Activated CD4-positive, CD25-positive, alpha-beta regulatory T cell (primary cell): ENCODE results near the gene ANKFY1.
"Not testable (repeated sequence)": the region's sequence is repeated elsewhere in the genome, so short reads cannot be mapped to it uniquely, and the experiment has no call there.

ENCODE experiments used
- DNase-seq, 4 experiments: peaks; one replicate each; lab custom pipeline; 2025; lab: John Stamatoyannopoulos, UW

The ANKFY1 gene

GRCh38 chr17:4215882-4216570 is 47.8 kb downstream of the ANKFY1 start:
- no peak for DNase-seq

DNA sequence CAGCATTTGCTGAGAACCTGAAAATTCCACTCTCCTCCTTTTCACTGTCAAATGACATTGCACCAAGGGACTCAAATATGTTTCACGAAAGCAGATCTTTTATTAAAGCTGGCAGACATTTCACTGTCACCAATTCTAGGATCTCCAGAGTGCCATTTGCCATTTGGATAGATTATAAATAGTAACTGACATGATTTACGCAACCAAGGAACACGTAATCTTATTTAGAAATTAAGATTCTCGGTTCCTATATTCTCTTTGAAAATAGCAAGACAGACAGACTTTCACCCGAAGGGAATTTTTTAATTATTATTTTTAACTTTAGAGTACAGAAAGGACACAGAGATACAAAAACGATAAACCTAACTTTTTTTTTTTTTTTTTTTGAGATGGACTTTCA is 49.6 kb downstream of the ANKFY1 start:
- no peak for DNase-seq

- DNase-seq, result no peak
These were observed 54.2 kb downstream of the ANKFY1 start for GRCh38 chr17:4209611-4210010.

DNA sequence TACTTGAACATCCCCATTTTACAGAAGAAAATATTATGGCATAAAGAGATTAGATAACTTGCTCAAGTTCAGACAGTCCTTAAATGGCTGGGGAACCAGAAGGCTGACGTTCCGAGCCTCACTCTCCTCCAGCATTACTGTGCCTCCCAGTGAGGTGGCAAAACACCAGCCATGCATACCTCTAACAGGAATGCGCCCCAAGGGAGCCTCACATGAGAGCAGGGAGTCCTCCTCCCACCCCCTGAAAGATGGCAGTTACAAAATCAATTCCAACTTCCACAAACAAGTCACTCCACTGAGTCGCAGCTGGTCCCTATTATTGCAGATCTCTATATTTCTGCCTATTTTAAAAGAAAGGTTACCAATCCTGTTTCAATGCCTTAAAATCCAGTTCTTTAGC is 55.5 kb downstream of the ANKFY1 start:
- DNase-seq, result no peak

- DNase-seq, result no peak
These were observed 56.8 kb downstream of the ANKFY1 start for GRCh38 chr17:4206962-4207361.

GRCh38 chr17:4205917-4206316 is 57.9 kb downstream of the ANKFY1 start:
- no peak for DNase-seq

GRCh38 chr17:4204710-4205173 is 59.0 kb downstream of the ANKFY1 start:
- no peak for DNase-seq

GRCh38 chr17:4204190-4204589 is 59.6 kb downstream of the ANKFY1 start:
- no peak for DNase-seq

GRCh38 chr17:4201226-4201625 is 62.6 kb downstream of the ANKFY1 start:
- DNase-seq, result no peak

- DNase-seq, result no peak
These were observed 63.9 kb downstream of the ANKFY1 start for GRCh38 chr17:4199818-4200402.

GRCh38 chr17:4198995-4199394 is 64.8 kb downstream of the ANKFY1 start:
- no peak for DNase-seq

DNA sequence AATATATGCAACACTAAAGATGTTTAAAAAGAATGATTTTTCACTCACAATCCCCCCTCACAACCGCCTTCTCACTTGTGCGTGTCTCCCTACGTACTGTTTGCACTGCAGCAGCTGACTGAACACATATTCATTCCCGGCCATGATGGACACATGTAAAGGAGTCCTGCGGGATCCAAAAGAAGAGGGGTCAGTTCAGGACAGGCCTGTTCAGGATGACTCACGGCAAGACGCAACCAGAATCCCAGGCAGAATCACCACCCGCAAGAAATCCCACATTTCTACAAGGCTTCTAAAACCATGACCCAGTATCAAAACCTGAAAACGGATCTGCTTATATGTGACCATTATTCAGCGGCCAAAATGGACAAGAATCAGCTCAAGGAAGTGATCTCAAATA is 68.5 kb downstream of the ANKFY1 start:
- no peak for DNase-seq

GRCh38 chr17:4194796-4195195 is 69.0 kb downstream of the ANKFY1 start:
- DNase-seq, result no peak

GRCh38 chr17:4190791-4191190 is 73.0 kb downstream of the ANKFY1 start:
- DNase-seq, result not testable (repeated sequence)

- DNase-seq, result no peak
These were observed 74.5 kb downstream of the ANKFY1 start for GRCh38 chr17:4189280-4189679.

GRCh38 chr17:4188076-4188475 is 75.7 kb downstream of the ANKFY1 start:
- no peak for DNase-seq

- DNase-seq, result no peak
These were observed 76.7 kb downstream of the ANKFY1 start for GRCh38 chr17:4187076-4187475.

- no peak for DNase-seq
These were observed 77.4 kb downstream of the ANKFY1 start for GRCh38 chr17:4186357-4186881.

DNA sequence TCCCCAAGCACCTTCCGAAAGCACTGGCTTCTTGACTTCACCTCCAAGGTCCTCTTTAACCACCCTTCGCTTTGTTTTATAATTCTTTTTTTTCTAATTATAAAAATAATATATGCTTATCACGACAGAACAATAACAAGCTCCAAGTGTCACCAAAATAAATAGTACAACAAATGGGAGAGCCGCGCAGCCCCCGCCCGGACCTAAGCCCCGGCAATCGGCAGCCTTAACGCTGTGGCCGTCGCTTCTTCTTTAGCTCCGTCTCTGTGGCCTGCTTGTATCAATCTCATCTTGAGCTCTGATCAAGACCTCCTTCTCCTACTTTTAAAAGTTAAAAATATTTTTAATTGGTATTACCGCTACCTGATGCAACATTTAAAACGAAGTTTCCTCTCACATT is 78.1 kb downstream of the ANKFY1 start:
- DNase-seq, result no peak

GRCh38 chr17:4184811-4185210 is 79.0 kb downstream of the ANKFY1 start:
- no peak for DNase-seq

DNA sequence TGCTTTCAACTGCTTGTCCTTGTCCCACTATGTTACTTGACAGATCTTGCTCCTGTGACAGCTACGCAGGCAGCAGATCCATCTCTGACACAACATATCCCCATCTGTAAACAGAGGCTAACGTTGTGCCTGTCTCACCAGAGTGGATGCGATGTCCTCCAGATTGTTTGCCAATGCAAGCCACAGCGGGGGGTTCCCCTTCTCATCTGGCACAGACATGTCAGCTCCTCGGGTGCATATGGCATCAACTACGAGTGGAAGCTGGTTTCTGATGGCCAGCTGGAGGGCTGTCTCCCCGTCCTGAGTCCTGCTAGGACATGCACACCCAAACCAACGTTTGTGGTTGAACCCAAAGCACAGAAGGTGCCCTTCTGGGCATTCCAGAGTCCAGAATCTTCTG is 81.7 kb downstream of the ANKFY1 start:
- DNase-seq, result no peak

- DNase-seq, result no peak
These were observed 83.0 kb downstream of the ANKFY1 start for GRCh38 chr17:4180791-4181190.

DNA sequence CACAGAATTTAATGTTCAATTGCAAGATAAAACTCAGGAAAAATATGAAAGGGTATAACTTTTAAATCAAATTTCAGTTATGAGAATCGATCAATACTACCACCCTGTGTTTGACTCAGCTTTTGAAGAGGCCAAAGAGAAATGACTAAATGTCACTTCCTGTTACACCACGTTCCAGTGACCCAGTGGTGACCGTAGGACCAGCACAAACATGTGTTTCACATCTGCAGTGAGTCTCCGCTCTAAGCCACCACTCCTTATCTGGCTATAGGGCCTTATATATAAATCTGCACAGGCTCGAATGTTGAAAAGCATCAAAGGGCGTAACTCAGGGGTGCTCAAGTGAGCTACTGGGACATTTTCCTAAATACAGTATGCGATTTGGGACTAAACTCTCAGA is 84.7 kb downstream of the ANKFY1 start:
- DNase-seq, result no peak

GRCh38 chr17:4178651-4179050 is 85.1 kb downstream of the ANKFY1 start:
- no peak for DNase-seq
